ENCODE results near the gene TNFAIP8. TPM values are rescaled to one million over a fixed set of nuclear protein-coding genes. Genes with fewer than 3 reads are reported as not detected.
A peak's percentile ranks its signal among the peaks of the same experiment; 100 is the strongest.

Gene TNFAIP8
- total RNA-seq, 1 experiment from 2014 or later: 8.0 TPM

DNA sequence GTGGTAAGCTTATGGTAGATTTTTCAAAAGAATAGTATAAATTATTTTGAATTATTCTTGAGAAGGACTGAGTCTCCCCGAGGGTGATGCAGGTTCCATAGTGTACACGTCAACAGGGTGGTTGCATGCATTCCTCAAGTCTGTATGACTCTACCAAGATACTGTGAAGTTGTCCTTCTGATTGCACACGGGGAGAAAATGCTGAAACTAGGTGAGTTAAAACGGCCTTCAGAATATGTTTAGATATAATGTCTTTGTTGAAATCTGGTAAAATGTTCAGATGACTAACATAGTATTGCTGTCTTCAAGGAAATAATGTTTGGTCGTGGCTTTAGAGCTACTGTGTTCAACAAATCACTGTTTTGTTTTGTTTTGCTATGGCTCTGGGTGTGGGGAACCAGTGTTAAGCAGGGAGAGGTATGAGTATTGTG lies 22.4 kb upstream of the TNFAIP8 start:
- Histone ChIP-seq H3K4me3 (ENCODE audit: low read depth in 2 of 2, low read length in 2 of 2) (no peak overlapping the region), H3K9me3 (ENCODE audit: control insufficient read depth, insufficient read depth, low read depth, low read length) (no peaks in the 10 kb centered on the region), H3K4me1 (ENCODE audit: control insufficient read depth, insufficient read depth, low read length) (no peaks in the 10 kb centered on the region), H3K27me3 (ENCODE audit: control insufficient read depth, insufficient read depth, low read length) (no peaks in the 10 kb centered on the region), H3K36me3 (ENCODE audit: control insufficient read depth, insufficient read depth, low read length) (no peaks in the 10 kb centered on the region), H3K27ac (ENCODE audit: low read length) (no peak overlapping the region)
- ChIA-PET CTCF (interaction anchor here (1.4 kb wide), 1 partner anchor 11 kb away, joined by 3 read pairs; no protein-coding TSS in a partner anchor), POLR2A (no interaction called here)
- no TSS peak for BruUV-seq (replicated peaks)
- DNase-seq (ENCODE audit: low read depth, low spot score) (no peak), ATAC-seq (no peak)
- intact Hi-C loops (cut with micrococcal nuclease; ENCODE audit: unreplicated experiment): loop anchor here (10.0 kb wide), 1 partner anchor 309 kb away; no protein-coding TSS in a partner anchor
- TF ChIP-seq SIN3A (IDR thresholded peaks at IDR 0.05; ENCODE audit: borderline replicate concordance, insufficient read depth, low read depth, low read length): no peak
- TF ChIP-seq, protein P1, sequence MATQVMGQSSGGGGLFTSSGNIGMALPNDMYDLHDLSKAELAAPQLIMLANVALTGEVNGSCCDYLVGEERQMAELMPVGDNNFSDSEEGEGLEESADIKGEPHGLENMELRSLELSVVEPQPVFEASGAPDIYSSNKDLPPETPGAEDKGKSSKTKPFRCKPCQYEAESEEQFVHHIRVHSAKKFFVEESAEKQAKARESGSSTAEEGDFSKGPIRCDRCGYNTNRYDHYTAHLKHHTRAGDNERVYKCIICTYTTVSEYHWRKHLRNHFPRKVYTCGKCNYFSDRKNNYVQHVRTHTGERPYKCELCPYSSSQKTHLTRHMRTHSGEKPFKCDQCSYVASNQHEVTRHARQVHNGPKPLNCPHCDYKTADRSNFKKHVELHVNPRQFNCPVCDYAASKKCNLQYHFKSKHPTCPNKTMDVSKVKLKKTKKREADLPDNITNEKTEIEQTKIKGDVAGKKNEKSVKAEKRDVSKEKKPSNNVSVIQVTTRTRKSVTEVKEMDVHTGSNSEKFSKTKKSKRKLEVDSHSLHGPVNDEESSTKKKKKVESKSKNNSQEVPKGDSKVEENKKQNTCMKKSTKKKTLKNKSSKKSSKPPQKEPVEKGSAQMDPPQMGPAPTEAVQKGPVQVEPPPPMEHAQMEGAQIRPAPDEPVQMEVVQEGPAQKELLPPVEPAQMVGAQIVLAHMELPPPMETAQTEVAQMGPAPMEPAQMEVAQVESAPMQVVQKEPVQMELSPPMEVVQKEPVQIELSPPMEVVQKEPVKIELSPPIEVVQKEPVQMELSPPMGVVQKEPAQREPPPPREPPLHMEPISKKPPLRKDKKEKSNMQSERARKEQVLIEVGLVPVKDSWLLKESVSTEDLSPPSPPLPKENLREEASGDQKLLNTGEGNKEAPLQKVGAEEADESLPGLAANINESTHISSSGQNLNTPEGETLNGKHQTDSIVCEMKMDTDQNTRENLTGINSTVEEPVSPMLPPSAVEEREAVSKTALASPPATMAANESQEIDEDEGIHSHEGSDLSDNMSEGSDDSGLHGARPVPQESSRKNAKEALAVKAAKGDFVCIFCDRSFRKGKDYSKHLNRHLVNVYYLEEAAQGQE (IDR thresholded peaks at IDR 0.05; ENCODE audit: insufficient read depth in 1 of 2, low read depth in 2 of 2, low read length in 1 of 2): no peak
- no peak for TF ChIP-seq POLR2AphosphoS5 (IDR thresholded peaks at IDR 0.05; ENCODE audit: low read depth, low read length)
- TF ChIP-seq, protein P2, sequence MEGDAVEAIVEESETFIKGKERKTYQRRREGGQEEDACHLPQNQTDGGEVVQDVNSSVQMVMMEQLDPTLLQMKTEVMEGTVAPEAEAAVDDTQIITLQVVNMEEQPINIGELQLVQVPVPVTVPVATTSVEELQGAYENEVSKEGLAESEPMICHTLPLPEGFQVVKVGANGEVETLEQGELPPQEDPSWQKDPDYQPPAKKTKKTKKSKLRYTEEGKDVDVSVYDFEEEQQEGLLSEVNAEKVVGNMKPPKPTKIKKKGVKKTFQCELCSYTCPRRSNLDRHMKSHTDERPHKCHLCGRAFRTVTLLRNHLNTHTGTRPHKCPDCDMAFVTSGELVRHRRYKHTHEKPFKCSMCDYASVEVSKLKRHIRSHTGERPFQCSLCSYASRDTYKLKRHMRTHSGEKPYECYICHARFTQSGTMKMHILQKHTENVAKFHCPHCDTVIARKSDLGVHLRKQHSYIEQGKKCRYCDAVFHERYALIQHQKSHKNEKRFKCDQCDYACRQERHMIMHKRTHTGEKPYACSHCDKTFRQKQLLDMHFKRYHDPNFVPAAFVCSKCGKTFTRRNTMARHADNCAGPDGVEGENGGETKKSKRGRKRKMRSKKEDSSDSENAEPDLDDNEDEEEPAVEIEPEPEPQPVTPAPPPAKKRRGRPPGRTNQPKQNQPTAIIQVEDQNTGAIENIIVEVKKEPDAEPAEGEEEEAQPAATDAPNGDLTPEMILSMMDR (IDR thresholded peaks at IDR 0.05): no peak
- TF ChIP-seq TCF7L2 (IDR thresholded peaks at IDR 0.05; ENCODE audit: low read depth, low read length): no peak
- in situ Hi-C loops (cut with HindIII; ENCODE audit: low pct_unique_long_range_greater_than_20kb, low sequenced_read_pairs): no loop called here

DNA sequence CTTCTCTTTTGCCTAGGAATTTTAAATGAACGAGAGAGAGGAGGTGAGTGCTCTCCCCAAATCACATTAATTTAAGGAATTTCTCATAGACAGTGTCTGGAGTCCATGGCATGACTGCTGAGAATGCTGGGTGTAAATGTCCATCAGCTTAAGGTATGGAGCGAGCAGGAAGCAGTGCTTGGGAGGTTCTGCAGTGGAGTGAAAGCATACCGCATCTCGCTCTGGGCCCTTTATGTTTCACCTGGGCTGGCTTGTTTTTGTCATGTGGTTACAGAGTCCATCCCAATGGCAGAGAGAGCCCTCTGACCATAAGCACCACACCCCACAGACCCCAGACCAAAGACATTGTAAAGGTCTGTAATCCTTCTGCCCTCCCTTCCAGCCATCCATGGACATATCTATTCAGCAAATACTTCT lies 20.6 kb upstream of the TNFAIP8 start:
- ChIA-PET CTCF (interaction anchor here (0.8 to 1.2 kb wide), 5 partner anchors 12 to 347 kb away, joined by 3 to 7 read pairs (median 3); partner anchors contain the start of gene DTWD2), POLR2A (interaction anchor here (0.6 kb wide), 1 partner anchor 259 kb away, joined by 3 read pairs; no protein-coding TSS in a partner anchor)
- intact Hi-C loops (cut with micrococcal nuclease; ENCODE audit: unreplicated experiment) (loop anchor here (1.0 to 10.0 kb wide), 3 partner anchors 66 to 347 kb away; partner anchors contain the start of gene DTWD2), in situ Hi-C loops (cut with HindIII; ENCODE audit: low pct_unique_long_range_greater_than_20kb, low sequenced_read_pairs) (no loop called here)
- Histone ChIP-seq H3K9me3 (ENCODE audit: control insufficient read depth, insufficient read depth, low read depth, low read length) (no peaks in the 10 kb centered on the region), H3K36me3 (ENCODE audit: control insufficient read depth, insufficient read depth, low read length) (no peaks in the 10 kb centered on the region), H3K4me3 (ENCODE audit: low read depth in 2 of 2, low read length in 2 of 2) (peak overlapping the region in 1 of 2 experiments; percentile 55; a peak in 2 of 4 replicates), H3K4me1 (ENCODE audit: control insufficient read depth, insufficient read depth, low read length) (no peaks in the 10 kb centered on the region), H3K27ac (ENCODE audit: low read length) (no peak overlapping the region), H3K27me3 (ENCODE audit: control insufficient read depth, insufficient read depth, low read length) (no peaks in the 10 kb centered on the region)
- no TSS peak for BruUV-seq (replicated peaks)
- DNase-seq (ENCODE audit: low read depth, low spot score) (no peak), ATAC-seq (peak; percentile 35; the same call in 1 of the 2 replicates)
- TF ChIP-seq, protein P1 (IDR thresholded peaks at IDR 0.05; ENCODE audit: insufficient read depth in 1 of 2, low read depth in 2 of 2, low read length in 1 of 2): no peak
- TF ChIP-seq, protein P2 (IDR thresholded peaks at IDR 0.05): peak; percentile 62
